Neural cell (in vitro differentiated cells): ENCODE measurements around the gene TAF5L. TPM values are rescaled to one million over a fixed set of nuclear protein-coding genes. Genes with fewer than 3 reads are reported as not detected.

Experiments
- polyA plus RNA-seq: library from polyadenylated mRNA; depleted of rRNA; stranded (reverse); fragments of >200 nt; gene quantifications from 2 replicates; pipeline ENCODE4 v1.2.3, GENCODE V29; 2014
- small RNA-seq, 3 experiments: library from RNA; depleted of rRNA; stranded (forward); fragments of <200 nt; gene quantifications; one replicate each; pipeline ENCODE3, GENCODE V24; 2012

TAF5L gene
- polyA plus RNA-seq, 1 donor from 2014 or later = 18.5 TPM

Small RNA genes lying within 50 kb of the gene (small RNA-seq; reads per million reads assigned to genes)
- gene HMGN2P19 (0 reads per million in 3 experiments), gene RNA5SP78 (0 reads per million in 3 experiments)

Other genes starting within 250 kb of the TAF5L start
- 1.0 TPM in 1 of 2 replicates, not detected in the other for gene ACTA1, start 192.0 kb downstream of the TAF5L start, polyA plus RNA-seq
- 60.2 and 73.4 TPM in 2 replicates for gene NUP133, start 117.8 kb downstream of the TAF5L start, polyA plus RNA-seq
- 27.9 and 31.4 TPM in 2 replicates for gene ABCB10, start 67.4 kb downstream of the TAF5L start, polyA plus RNA-seq
- gene URB2, start 125 bp upstream of the TAF5L start, polyA plus RNA-seq = 5.1 and 5.7 TPM in 2 replicates